CD4-positive, alpha-beta T cell treated with Interleukin-6 at 100 ng/mL for 8 hours (primary cell): ENCODE results near the gene TRAF2.

ENCODE experiments used
- DNase-seq: peaks from one replicate; pipeline ENCODE4 v3.0.0-alpha.2; 2020; ENCODE audit warnings: mixed read lengths, low spot score

The TRAF2 gene

GRCh38 chr9:136913701-136914438 lies 27.6 kb downstream of the TRAF2 start:
- DNase-seq = no peak

- no peak for DNase-seq
Observed at GRCh38 chr9:136915632-136916329, 29.5 kb downstream of the TRAF2 start.

- DNase-seq = no peak
Observed at GRCh38 chr9:136916330-136917184, 30.2 kb downstream of the TRAF2 start.

DNA sequence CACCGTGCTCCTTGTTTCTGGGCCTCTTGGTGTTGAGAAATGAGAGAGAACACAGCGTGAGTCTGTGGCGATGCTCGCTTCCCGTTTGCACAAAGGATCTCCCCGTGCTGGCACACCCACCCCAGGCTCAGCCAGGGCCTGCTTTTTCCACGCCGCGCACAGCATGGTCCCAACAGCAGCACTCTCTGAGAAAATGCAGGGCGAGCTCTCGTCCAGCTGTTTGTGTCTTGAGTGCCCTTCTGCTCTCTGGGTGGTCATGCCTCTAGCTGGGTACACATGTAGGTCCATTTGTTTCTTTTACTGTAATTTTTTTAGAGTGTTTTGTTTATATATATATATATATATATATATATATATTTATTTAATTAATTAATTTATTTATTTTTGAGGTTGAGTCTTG lies 31.6 kb downstream of the TRAF2 start:
- DNase-seq = no peak

GRCh38 chr9:136920069-136920468 lies 33.8 kb downstream of the TRAF2 start:
- DNase-seq = no peak

GRCh38 chr9:136920734-136921231 lies 34.5 kb downstream of the TRAF2 start:
- no peak for DNase-seq

DNA sequence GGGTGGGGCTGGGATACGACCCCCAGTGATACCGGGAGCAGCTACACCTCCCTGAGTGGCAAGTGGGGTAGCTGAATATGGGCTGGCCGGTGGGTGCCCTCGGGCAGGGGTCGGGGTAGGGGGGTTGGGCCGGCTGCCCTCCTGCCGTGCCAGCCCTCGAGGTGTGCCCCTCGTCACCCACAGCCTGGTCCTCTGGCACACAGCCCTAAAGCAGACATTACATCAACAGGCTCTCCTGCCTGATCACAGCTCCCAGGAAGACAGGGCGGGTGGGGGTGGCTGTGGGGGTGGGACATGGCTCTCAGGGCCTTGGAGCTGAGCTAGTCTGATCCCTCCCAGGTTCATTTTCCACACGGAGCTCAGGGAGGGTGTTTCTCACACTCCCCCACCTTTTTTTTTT lies 35.0 kb downstream of the TRAF2 start:
- no peak for DNase-seq

- no peak for DNase-seq
Observed at GRCh38 chr9:136921718-136922117, 35.4 kb downstream of the TRAF2 start.

DNA sequence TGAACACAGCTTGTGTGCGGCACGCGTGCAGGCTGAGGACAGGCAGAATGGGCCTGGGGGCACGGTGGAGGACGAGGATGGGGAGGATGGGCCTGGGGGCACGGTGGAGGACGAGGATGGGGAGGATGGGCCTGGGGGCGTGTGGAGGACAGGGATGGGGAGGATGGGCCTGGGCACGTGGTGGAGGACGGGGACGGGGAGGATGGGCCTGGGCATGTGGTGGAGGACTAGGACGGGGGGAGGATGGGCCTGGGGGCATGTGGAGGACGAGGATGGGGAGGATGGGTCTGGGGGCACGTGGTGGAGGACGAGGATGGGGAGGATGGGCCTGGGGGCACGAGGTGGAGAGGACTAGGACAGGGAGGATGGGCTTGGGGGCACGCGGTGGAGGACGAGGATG lies 36.2 kb downstream of the TRAF2 start:
- DNase-seq = no peak

- no peak for DNase-seq
Observed at GRCh38 chr9:136923881-136924280, 37.6 kb downstream of the TRAF2 start.

DNA sequence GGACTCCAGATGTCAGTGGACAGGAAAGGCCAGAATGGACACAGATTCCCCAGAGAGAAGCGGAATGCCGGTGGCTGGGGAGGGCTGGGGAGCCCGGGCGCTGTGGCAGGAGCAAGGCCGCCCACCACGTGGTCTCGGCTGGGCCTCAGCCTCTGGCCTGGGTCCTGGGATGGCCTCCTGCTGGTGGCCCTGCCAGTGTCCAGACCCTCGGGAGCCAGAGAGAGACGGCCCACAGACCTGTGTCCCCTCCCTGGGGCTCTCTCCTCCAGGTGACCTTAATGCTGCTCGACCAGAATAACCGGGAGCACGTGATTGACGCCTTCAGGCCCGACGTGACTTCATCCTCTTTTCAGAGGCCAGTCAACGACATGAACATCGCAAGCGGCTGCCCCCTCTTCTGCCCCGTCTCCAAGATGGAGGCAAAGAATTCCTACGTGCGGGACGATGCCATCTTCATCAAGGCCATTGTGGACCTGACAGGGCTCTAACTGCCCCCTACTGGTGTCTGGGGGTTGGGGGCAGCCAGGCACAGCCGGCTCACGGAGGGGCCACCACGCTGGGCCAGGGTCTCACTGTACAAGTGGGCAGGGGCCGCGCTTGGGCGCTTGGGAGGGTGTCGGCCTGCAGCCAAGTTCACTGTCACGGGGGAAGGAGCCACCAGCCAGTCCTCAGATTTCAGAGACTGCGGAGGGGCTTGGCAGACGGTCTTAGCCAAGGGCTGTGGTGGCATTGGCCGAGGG lies 39.3 kb downstream of the TRAF2 start:
- DNase-seq = no peak

- DNase-seq = no peak
Observed at GRCh38 chr9:136926154-136926704, 39.9 kb downstream of the TRAF2 start.

GRCh38 chr9:136926749-136927148 lies 40.4 kb downstream of the TRAF2 start:
- no peak for DNase-seq

DNA sequence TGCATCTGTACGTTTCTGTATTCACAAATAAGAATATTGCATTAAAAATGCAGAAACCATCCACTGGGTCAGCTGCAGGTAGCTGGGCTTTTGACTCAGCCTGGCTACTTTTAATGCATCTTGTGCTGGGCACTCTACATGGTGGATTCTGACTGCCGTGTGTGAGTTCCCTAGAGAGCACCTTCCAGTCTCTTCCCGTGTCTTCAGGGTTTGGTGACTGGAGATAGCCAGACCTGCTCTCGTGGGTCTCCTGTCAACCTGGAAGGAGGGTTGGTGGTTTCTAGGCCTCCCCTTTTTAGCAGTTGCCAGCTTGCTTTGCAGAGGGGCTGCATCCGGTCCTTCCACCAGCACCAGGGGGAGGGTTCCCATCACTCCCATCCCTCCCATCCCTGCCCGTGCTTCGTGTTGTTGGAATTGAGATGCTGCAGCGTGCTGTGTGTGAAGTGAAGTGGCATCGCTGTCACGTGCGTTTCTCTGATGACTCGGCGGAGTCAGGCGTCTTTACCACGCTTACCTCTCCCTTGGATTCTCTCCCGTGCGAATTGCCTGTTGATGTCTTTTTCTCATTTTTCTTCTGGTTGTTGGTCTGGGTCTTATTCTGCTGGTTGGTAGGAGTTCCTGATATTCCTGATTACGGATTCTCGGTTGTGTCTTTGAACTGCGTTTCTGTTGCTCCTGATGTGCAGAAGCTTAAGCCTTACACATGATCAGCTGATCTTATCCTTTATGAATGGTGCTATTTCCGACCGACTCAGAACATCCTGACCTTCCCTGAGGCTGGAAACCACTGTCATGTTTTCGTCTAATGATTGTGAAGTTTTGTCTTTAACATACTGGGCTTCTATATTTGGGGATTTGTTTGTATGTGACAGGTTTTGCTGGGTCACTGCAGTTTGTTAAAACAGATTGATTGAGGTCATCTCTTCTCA lies 41.3 kb downstream of the TRAF2 start:
- DNase-seq = no peak

- DNase-seq = no peak
Observed at GRCh38 chr9:136928591-136928990, 42.3 kb downstream of the TRAF2 start.

DNA sequence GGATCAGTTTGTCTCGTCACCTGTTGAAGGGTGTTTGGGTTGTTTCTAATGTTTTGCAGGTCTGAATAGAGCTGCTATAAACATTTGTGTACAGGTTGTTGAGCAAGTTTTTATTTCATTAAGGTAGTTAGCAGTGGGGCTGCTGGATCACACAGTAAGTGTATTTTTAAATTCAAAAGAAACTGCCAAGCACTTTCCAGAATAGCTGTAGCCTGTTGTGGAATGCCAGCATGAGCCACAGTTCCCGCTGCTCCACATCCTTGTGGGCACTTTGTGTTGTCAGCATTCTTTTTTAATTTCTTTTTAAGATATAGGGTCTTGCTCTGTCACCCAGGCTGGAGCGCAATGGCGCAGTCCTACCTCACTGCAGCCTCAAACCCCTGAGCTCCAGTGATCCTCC lies 43.7 kb downstream of the TRAF2 start:
- no peak for DNase-seq

- DNase-seq = no peak
Observed at GRCh38 chr9:136931611-136932130, 45.4 kb downstream of the TRAF2 start.

DNA sequence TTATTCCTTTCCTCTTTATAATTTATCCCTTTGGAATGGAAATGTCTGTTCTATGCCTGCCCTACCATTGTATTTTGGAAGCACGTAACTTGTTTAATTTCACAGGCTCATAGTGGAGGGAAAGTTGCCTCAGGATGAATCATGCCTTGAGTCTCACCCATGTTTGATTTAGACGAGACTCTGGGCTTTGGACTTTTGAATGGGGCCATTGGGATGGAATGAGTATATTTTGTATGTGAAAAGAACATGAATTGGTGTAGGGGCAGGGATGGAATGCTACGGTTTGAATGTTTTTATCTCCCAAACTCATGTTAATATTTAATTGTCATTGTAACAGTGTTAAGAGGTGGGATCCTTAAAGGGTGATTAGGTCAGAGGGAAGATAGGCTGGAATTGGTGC lies 48.0 kb downstream of the TRAF2 start:
- DNase-seq = no peak

DNA sequence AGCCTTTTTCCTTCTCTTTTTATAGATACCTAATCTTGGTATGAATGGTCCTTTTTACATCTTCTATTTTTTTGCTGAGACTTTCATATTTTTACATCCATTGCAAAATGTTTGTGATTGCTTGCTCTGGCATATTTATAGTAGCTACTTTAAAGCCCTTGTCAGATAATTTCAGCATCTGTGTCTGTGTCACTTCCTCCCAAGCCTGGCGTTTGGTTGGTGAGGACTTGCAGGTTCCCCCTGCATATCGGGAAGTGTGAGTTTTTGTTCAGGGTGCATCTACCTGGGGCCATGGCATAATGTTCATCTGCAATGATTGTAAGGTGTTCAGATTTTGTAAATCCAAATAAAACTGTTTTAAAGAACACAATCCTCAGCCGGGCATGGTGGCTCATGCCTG lies 49.3 kb downstream of the TRAF2 start:
- DNase-seq = no peak

GRCh38 chr9:136936645-136937170 lies 50.4 kb downstream of the TRAF2 start:
- DNase-seq = no peak
